ENCODE results near the gene TSC1. TPM values are rescaled to one million over a fixed set of nuclear protein-coding genes. Genes with fewer than 3 reads are reported as not detected.

TSC1 gene
- total and polyA plus RNA-seq, 12 donors, result 29.4 to 87.7 (median 43.9) TPM

DNA sequence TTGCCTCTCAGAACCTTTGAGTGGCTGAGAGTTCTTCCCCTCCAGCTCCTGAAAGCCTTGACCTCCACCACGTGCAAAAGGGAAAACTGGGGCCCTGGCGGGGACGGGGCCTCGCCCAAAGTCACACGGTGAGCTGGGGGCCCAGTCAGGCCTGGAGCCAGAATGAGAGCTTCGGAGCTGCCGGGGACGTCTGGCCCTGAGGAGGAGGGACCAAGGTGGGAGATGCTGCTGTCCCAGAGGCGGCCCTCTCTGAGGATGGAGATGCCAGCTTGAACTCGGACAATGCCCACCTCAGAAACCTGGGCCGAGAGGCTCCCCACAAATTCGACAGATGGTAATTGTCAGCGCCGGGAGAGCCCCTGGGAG, 67.0 kb downstream of the TSC1 start:
- Histone ChIP-seq H3K27me3 (no peaks in the 10 kb centered on the region), H3K4me1 (replicated peaks in 1 of 2) (peaks cover 4 to 8% of the 10 kb centered on the region in 2 donors), H3K9me3 (replicated peaks in 1 of 3) (no peaks in the 10 kb centered on the region), H3K4me3 (peak overlapping the region in 2 of 4 donors; percentile 63 to 78), H3K27ac (no peak overlapping the region), H3K36me3 (replicated peaks in 1 of 2) (no peaks in the 10 kb centered on the region)
- 50 to 61% (median 53%) methylated on average over 7 to 14 of the region's 14 CpGs for WGBS, 4 donors
- no peak for DNase-seq
- TF ChIP-seq, protein P1, sequence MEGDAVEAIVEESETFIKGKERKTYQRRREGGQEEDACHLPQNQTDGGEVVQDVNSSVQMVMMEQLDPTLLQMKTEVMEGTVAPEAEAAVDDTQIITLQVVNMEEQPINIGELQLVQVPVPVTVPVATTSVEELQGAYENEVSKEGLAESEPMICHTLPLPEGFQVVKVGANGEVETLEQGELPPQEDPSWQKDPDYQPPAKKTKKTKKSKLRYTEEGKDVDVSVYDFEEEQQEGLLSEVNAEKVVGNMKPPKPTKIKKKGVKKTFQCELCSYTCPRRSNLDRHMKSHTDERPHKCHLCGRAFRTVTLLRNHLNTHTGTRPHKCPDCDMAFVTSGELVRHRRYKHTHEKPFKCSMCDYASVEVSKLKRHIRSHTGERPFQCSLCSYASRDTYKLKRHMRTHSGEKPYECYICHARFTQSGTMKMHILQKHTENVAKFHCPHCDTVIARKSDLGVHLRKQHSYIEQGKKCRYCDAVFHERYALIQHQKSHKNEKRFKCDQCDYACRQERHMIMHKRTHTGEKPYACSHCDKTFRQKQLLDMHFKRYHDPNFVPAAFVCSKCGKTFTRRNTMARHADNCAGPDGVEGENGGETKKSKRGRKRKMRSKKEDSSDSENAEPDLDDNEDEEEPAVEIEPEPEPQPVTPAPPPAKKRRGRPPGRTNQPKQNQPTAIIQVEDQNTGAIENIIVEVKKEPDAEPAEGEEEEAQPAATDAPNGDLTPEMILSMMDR (IDR thresholded peaks at IDR 0.05), result no peak
- no peak for TF ChIP-seq POLR2A (IDR thresholded peaks at IDR 0.05)
- intact Hi-C loops (cut with DNase I), result loop anchor here in 1 of 2 donors (10.0 kb wide), 1 partner anchor 203 kb away; the partner anchor contains the start of gene GTF3C4

DNA sequence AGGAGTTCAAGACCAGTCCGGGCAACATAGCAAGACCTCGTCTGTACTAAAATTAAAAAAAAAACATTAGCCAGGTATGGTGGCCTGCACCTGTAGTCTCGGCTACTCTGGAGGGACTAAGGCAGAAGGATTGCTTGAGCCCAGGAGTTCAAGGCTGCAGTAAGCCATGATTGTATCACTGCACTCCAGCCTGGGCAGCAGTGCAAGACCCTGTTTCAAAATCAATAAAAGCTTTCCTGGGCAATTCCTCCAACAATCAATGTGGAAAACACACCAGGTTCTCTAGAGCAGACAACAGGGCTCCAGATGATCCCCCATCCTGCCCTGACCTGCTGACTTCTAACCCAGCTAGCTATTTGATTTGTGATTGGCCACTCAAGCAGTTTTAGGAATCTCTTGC, 67.6 kb downstream of the TSC1 start:
- intact Hi-C loops (cut with DNase I), result loop anchor here in 1 of 2 donors (10.0 kb wide), 1 partner anchor 202 kb away; the partner anchor contains the start of gene GTF3C4
- H3K36me3 ChIP-seq (replicated peaks in 1 of 2), result no peaks in the 10 kb centered on the region
- no peaks in the 10 kb centered on the region for H3K9me3 ChIP-seq (replicated peaks in 1 of 3)
- H3K27ac ChIP-seq, result no peak overlapping the region
- H3K4me1 ChIP-seq (replicated peaks in 1 of 2), result peaks cover 4 to 8% of the 10 kb centered on the region in 2 donors
- no peaks in the 10 kb centered on the region for H3K27me3 ChIP-seq
- DNase-seq, result no peak
- no peak overlapping the region for H3K4me3 ChIP-seq
- 78 to 95% (median 87%) methylated on average over 3 of the region's 3 CpGs for WGBS, 4 donors
- TF ChIP-seq, protein P1 (IDR thresholded peaks at IDR 0.05), result no peak

DNA sequence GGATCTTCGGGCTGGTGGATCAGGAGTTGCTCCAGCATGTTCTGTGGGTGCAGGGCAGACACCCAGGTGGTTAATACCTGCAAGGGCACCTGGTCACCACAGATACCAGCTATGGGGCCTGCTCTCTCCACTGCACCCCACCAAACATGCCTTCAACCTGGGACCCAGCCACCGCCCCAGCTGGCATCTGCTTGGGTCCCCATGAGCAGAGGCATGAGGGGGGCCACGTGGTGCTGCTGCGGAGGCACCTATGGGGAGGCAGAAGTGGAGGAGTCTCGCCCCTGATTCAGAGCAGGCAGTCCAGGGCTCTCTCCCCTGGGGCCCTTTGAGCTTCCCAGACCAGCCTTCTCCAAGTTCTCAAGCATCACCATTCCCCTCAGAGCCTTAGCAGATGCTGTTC, 69.3 kb downstream of the TSC1 start:
- no peak for DNase-seq
- intact Hi-C loops (cut with DNase I), result loop anchor here in 1 of 2 donors (10.0 kb wide), 1 partner anchor 200 kb away; the partner anchor contains the start of gene GTF3C4
- Histone ChIP-seq H3K36me3 (replicated peaks in 1 of 2) (no peaks in the 10 kb centered on the region), H3K27me3 (no peaks in the 10 kb centered on the region), H3K27ac (no peak overlapping the region), H3K4me3 (no peak overlapping the region), H3K9me3 (replicated peaks in 1 of 3) (no peaks in the 10 kb centered on the region), H3K4me1 (replicated peaks in 1 of 2) (peaks cover 4 to 8% of the 10 kb centered on the region in 2 donors)
- TF ChIP-seq, protein P1 (IDR thresholded peaks at IDR 0.05), result no peak
- TF ChIP-seq POLR2A (IDR thresholded peaks at IDR 0.05), result no peak
- WGBS, 4 donors, result 43 to 89% (median 65%) methylated on average over 1 to 5 of the region's 5 CpGs

DNA sequence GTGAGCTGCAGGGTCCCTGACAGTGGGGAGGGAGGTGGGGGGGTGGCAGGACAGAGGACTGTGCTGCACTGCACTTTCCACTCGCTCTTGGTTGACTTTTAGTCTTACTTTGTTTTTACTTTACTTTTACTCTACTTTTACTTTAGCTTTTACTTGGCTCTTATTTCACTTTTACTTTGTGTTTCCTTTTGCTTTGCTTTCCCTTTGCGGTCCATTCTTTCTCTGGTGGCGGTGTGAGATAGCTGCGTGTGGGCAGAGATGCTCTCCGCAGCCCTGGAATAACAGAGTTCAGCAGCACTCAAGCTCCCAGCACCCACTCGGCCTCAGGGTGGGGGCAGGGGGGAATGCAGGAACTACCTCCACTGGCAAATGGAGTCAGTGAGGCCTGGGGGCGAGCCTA, 71.0 kb downstream of the TSC1 start:
- no peak overlapping the region for H3K27ac ChIP-seq
- H3K27me3 ChIP-seq, result no peaks in the 10 kb centered on the region
- no peak overlapping the region for H3K4me3 ChIP-seq
- no peaks in the 10 kb centered on the region for H3K36me3 ChIP-seq (replicated peaks in 1 of 2)
- WGBS, 4 donors, result 77 to 87% (median 78%) methylated on average over 6 to 7 of the region's 7 CpGs
- TF ChIP-seq, protein P1 (IDR thresholded peaks at IDR 0.05), result no peak
- TF ChIP-seq POLR2A (IDR thresholded peaks at IDR 0.05), result no peak
- intact Hi-C loops (cut with DNase I), result loop anchor here in 1 of 2 donors (10.0 kb wide), 1 partner anchor 199 kb away; the partner anchor contains the start of gene GTF3C4
- DNase-seq, result no peak
- H3K4me1 ChIP-seq (replicated peaks in 1 of 2), result peaks cover 4 to 8% of the 10 kb centered on the region in 2 donors
- H3K9me3 ChIP-seq (replicated peaks in 1 of 3), result no peaks in the 10 kb centered on the region
